Activated CD4-positive, alpha-beta memory T cell treated with anti-CD3 and anti-CD28 coated beads for 36 hours (primary cell): ENCODE results near the gene CHRM1. TPM values are rescaled to one million over a fixed set of nuclear protein-coding genes. Genes with fewer than 3 reads are reported as not detected.
"Not testable (repeated sequence)": the region's sequence is repeated elsewhere in the genome, so short reads cannot be mapped to it uniquely, and the experiment has no call there.

Experiments
- CTCF ChIA-PET: fragments of 350-600 bp; sonication (Branson Sonifier 250); formaldehyde crosslinking; loops from one replicate; lab custom pipeline; 2021; ENCODE audit warnings: antibody characterized with exemption, inconsistent platforms; lab: Charles Lee
- POLR2A ChIA-PET: fragments of 350-600 bp; sonication (Branson Sonifier 250); formaldehyde crosslinking; loops from one replicate; lab custom pipeline; 2021; ENCODE audit warnings: antibody characterized with exemption; lab: Charles Lee
- DNase-seq: peaks from one replicate; pipeline ENCODE4 v3.0.0-alpha.2; 2020
- H3K27ac Mint-ChIP-seq: one replicate; pipeline ENCODE4 v1.8.0; 2021; ENCODE audit warnings: mixed read lengths
- H3K27me3 Mint-ChIP-seq: one replicate; pipeline ENCODE4 v1.8.0; 2021; ENCODE audit warnings: mixed read lengths
- H3K36me3 Mint-ChIP-seq: one replicate; pipeline ENCODE4 v1.8.0; 2021; ENCODE audit warnings: mixed read lengths
- H3K4me1 Mint-ChIP-seq: one replicate; pipeline ENCODE4 v1.8.0; 2021; ENCODE audit warnings: low read depth, mixed read lengths
- H3K4me3 Mint-ChIP-seq: one replicate; pipeline ENCODE4 v1.8.0; 2021; ENCODE audit warnings: mild to moderate bottlenecking, mixed read lengths
- H3K9me3 Mint-ChIP-seq: one replicate; pipeline ENCODE4 v1.8.0; 2021; ENCODE audit warnings: mixed read lengths
- intact Hi-C: fragments of 100-400 bp; cut with micrococcal nuclease; formaldehyde crosslinking; loops from one replicate; pipeline ENCODE4 v1.15.1; 2023
- total RNA-seq, 2 experiments: library from RNA; stranded (reverse); gene quantifications; one replicate each; pipeline ENCODE4 v1.2.3, GENCODE V29; 2021

The CHRM1 gene
- total RNA-seq, 2 experiments from 2014 or later, result not detected

DNA sequence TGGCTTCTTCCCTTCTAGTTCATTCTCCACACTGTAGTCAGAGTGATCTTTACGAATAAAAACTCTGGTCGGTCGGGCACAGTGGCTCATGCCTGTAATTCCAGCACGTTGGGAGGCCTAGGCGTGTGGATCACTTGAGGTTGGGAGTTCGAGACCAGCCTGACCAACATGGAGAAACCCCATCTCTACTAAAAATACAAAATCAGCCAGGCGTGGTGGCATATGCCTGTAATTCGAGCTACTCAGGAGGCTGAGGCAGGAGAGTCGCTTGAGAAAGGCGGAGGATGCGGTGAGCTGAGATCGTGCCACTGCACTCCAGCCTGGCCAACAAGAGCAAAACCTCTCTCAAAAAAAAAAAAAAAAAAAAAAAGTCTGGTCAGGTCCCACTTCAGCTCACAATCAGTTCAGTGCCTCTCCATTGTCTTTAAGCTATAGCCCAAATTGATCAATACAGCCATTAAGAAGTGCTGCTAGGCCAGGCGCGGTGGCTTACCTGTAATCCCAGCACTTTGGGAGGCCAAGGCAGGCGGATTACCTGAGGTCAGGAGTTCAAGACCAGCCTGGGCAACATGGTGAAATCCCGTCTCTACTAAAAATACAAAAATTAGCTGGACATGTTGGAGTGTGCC lies 59.5 kb downstream of the CHRM1 start:
- ChIA-PET POLR2A (interaction anchor here (0.6 to 1.6 kb wide), 6 partner anchors 11 to 284 kb away, joined by 3 to 6 read pairs (median 6); partner anchors contain the start of gene WDR74), CTCF (interaction anchor here (0.5 to 6.3 kb wide), 14 partner anchors 10 to 263 kb away, joined by 3 to 71 read pairs (median 4); partner anchors contain the start of genes NXF1, SLC3A2, TAF6L and TMEM179B)
- intact Hi-C loops, result loop anchor here (1.0 to 10.0 kb wide), 5 partner anchors 19 to 467 kb away; partner anchors contain the start of genes SLC3A2 and TMEM179B
- peak overlapping the region; percentile 13 for H3K27ac Mint-ChIP-seq
- peaks cover 43% of the 10 kb centered on the region for H3K4me1 Mint-ChIP-seq
- H3K36me3 Mint-ChIP-seq, result peaks cover 13% of the 10 kb centered on the region
- H3K9me3 Mint-ChIP-seq, H3K27me3 Mint-ChIP-seq, H3K4me3 Mint-ChIP-seq, DNase-seq: not testable (repeated sequence)

DNA sequence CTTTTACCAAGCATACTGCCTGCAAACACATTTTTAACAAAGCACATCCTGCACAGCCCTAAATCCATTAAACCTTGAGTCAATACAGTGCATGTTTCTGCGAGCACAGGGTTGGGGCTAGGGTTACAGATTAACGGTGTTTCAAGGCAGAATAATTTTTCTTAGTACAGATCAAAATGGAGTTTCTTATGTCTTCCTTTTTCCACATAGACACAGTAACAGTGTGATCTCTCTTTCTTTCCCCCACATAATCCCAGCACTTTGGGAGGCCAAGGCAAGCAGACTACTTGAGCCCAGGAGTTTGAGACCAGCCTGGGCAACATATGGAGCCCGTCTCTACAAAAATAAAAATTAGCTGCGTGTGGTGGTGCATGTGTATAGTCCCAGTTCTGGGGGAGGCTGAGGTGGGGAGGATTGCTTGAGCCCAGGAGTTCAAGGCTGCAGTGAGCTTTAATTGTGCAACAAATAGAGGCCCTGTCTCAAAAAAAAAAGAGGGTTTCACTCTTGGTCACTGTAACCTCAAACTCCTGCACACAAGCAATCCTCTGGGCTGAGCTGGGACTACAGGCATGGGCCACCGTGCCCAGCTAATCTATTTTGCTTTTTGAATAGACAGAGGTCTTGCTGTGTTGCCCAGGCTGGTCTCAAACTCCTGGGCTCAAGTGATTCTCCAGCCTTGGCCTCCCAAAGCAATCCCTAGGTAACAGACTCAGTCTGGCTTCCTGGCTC lies 60.2 kb downstream of the CHRM1 start:
- H3K27me3 Mint-ChIP-seq, result no peaks in the 10 kb centered on the region
- intact Hi-C loops, result loop anchor here (10.0 kb wide), 1 partner anchor 466 kb away; no protein-coding TSS in a partner anchor
- peaks cover 43% of the 10 kb centered on the region for H3K4me1 Mint-ChIP-seq
- peaks cover 14% of the 10 kb centered on the region for H3K36me3 Mint-ChIP-seq
- CTCF ChIA-PET, result interaction anchor here (0.7 to 6.3 kb wide), 10 partner anchors 20 to 155 kb away, joined by 3 to 71 read pairs (median 4); partner anchors contain the start of genes NXF1, SLC3A2 and TMEM179B
- no peak overlapping the region for H3K27ac Mint-ChIP-seq
- POLR2A ChIA-PET, result interaction anchor here (0.6 to 1.6 kb wide), 6 partner anchors 10 to 182 kb away, joined by 3 to 6 read pairs (median 6); partner anchors contain the start of gene WDR74
- H3K4me3 Mint-ChIP-seq, result no peak overlapping the region
- no peaks in the 10 kb centered on the region for H3K9me3 Mint-ChIP-seq
- peak; percentile 14 for DNase-seq

DNA sequence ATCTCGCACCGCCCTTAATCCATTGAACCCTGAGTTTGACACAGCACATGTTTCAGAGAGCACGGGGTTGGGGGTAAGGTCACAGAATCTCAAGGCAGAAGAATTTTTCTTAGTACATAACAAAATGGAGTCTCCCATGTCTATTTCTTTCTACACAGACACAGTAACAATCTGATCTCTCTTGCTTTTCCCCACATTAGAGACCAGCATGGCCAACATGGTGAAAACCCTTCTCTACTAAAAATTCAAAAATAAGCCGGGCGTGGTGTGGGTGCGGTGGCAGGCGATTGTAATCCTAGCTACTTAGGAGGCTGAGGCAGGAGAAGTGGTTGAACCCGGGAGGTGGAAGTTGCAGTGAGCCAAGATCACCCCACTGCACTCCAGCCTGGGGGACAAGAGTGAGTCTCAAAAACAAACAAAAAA lies 61.9 kb downstream of the CHRM1 start:
- H3K27me3 Mint-ChIP-seq, intact Hi-C loops, H3K27ac Mint-ChIP-seq, H3K9me3 Mint-ChIP-seq, H3K4me3 Mint-ChIP-seq, DNase-seq, CTCF ChIA-PET: not testable (repeated sequence)
- peaks cover 31% of the 10 kb centered on the region for H3K36me3 Mint-ChIP-seq
- H3K4me1 Mint-ChIP-seq, result peaks cover 45% of the 10 kb centered on the region
- POLR2A ChIA-PET, result interaction anchor here (0.5 kb wide), 1 partner anchor 9 kb away, joined by 3 read pairs; no protein-coding TSS in a partner anchor

Other genes with a start within 250 kb of the CHRM1 start
- 1 to 10 TPM; 6.0 to 6.2 TPM for gene UQCC3, start 249.7 kb downstream of the CHRM1 start, total RNA-seq
- gene LBHD1, start 249.1 kb downstream of the CHRM1 start, total RNA-seq, result 10 to 100 TPM; 10.8 to 14.1 TPM
- 100 to 1,000 TPM; 110 to 116 TPM for gene UBXN1, start 242.3 kb downstream of the CHRM1 start, total RNA-seq
- gene LRRN4CL, start 231.8 kb downstream of the CHRM1 start, total RNA-seq, result under 1 TPM; 0.12 to 0.21 TPM
- gene BSCL2, start 213.9 kb downstream of the CHRM1 start, total RNA-seq, result 10 to 100 TPM; 18.0 to 20.4 TPM
- not detected for gene GNG3, start 213.7 kb downstream of the CHRM1 start, total RNA-seq
- gene HNRNPUL2, start 193.9 kb downstream of the CHRM1 start, total RNA-seq, result 10 to 100 TPM; 56.0 to 62.3 TPM
- 10 to 100 TPM; 37.6 to 43.0 TPM for gene TTC9C, start 192.9 kb downstream of the CHRM1 start, total RNA-seq
- gene ZBTB3, start 167.2 kb downstream of the CHRM1 start, total RNA-seq, result 1 to 10 TPM; 8.4 to 9.7 TPM
- gene POLR2G, start 159.8 kb downstream of the CHRM1 start, total RNA-seq, result 100 to 1,000 TPM; 116 to 124 TPM
- gene TAF6L, start 150.0 kb downstream of the CHRM1 start, total RNA-seq, result 10 to 100 TPM; 11.9 to 12.0 TPM
- gene TMEM179B, start 134.0 kb downstream of the CHRM1 start, total RNA-seq, result 10 to 100 TPM; 25.0 to 25.5 TPM
- 10 to 100 TPM in 1 of 2 experiments, 1 to 10 TPM in 1; 9.2 to 10.2 TPM for gene TMEM223, start 129.4 kb downstream of the CHRM1 start, total RNA-seq
- 10 to 100 TPM; 70.8 to 83.6 TPM for gene NXF1, start 115.9 kb downstream of the CHRM1 start, total RNA-seq
- 10 to 100 TPM; 24.6 to 29.2 TPM for gene STX5, start 89.3 kb downstream of the CHRM1 start, total RNA-seq
- under 1 TPM in 1 of 2 experiments, not detected in 1; 0.53 TPM for gene TEX54, start 88.5 kb downstream of the CHRM1 start, total RNA-seq
- 10 to 100 TPM; 72.6 to 73.0 TPM for gene WDR74, start 81.8 kb downstream of the CHRM1 start, total RNA-seq
- gene SLC3A2, start 40.5 kb downstream of the CHRM1 start, total RNA-seq, result 100 to 1,000 TPM; 309 to 314 TPM
- gene SLC22A6, start 63.6 kb upstream of the CHRM1 start, total RNA-seq, result not detected
- not detected for gene SLC22A8, start 94.5 kb upstream of the CHRM1 start, total RNA-seq
- gene SLC22A24, start 222.9 kb upstream of the CHRM1 start, total RNA-seq, result not detected